Stimulated activated CD8-positive, alpha-beta memory T cell treated with anti-CD3 and anti-CD28 coated beads, Interleukin-15, amount 100 ng/mL, for 4 hours (primary cell): ENCODE results near the gene HEATR1.

Experiments
- DNase-seq, 2 donors: peaks; one replicate each; pipeline ENCODE4 v3.0.0-alpha.2; 2020; ENCODE audit warnings: low read depth in 2 of 2

Gene HEATR1

GRCh38 chr1:236543065-236543669 is 61.1 kb downstream of the HEATR1 start:
- no peak for DNase-seq

DNA sequence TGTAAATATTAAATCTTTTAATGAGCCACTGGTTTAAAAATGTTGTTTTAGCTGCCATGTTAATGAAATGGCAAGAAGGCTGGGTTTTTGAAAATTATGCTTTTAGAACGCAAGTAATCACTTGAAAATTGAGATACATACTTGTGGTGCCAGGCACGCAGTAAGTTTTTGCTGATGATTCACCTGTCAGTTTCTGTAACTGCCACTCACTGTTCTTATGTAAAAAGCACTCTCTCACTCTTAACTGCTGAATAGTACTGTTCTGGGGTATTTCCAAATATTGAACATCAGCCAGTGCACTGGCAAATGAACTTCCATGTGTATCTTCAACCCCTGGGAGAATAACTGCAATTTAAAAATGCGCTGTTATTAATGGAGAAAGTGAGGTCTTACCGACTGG is 62.6 kb downstream of the HEATR1 start:
- DNase-seq, result no peak

- no peak for DNase-seq
Measured at GRCh38 chr1:236540813-236541465, 63.4 kb downstream of the HEATR1 start.

DNA sequence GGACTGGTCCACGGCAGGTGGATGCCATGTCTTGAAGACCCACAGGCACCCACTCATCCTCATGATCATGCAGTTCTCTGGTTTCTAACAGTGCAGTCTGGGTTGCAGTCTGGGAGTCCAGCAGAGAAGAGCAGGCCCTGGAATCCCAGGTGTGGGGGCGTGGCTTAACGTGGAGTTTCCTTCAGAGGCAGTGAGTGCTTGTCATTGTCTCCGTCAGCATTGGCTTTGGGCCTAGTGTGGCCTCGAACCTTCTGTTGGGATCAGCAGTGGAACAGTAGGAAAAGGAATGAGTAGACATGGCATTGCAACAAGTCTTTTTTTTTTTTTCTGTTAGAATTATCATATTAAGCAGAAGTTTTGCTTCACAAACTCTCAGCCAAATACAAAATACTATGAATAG is 67.8 kb downstream of the HEATR1 start:
- DNase-seq, result no peak

GRCh38 chr1:236535662-236536161 is 68.6 kb downstream of the HEATR1 start:
- no peak for DNase-seq

GRCh38 chr1:236535190-236535589 is 69.1 kb downstream of the HEATR1 start:
- DNase-seq, result no peak

DNA sequence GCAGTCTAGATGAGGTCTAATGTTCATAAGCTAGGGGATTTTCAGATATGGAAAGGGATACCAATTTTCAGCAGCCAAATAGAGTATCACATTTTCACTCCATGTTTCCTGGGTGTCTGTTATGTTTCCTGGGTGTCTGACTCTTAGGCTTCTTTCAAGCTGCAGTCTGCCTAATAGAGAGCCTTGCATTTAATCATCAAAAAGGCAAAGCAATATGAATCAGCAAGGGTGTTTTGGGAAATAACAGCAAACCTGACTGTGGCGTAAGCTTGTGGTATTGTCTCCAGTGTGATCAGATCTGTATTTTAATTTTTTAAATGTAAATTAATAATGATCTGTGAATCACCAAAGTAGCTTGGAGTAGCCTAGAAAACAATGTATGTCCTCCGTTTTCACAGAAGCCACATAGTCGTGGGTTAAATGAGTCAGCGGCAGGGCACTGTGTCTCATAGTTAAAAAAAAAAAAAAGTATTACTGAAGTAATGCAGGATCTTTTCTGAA is 70.1 kb downstream of the HEATR1 start:
- peak; percentile 6 to 30 for DNase-seq

- DNase-seq, result no peak
Measured at GRCh38 chr1:236532850-236533249, 71.5 kb downstream of the HEATR1 start.

DNA sequence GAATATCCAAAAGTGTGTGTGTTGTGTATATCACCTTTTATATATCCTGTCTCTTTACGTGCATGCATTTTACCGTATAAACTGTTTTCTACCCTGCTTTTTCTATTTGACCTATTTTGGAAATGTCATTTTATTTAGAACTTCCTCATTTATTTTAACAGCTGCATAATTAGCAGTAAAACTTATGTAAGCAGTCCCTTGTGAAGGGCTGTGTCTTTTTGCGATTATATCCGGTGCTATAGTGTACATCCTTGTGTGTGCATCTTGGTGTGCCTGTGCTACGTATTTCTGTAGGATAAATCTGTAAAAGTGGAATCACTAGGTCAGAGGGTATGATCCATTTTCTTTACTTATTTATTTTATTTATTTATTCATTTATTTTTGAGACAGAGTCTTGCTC is 73.4 kb downstream of the HEATR1 start:
- no peak for DNase-seq

DNA sequence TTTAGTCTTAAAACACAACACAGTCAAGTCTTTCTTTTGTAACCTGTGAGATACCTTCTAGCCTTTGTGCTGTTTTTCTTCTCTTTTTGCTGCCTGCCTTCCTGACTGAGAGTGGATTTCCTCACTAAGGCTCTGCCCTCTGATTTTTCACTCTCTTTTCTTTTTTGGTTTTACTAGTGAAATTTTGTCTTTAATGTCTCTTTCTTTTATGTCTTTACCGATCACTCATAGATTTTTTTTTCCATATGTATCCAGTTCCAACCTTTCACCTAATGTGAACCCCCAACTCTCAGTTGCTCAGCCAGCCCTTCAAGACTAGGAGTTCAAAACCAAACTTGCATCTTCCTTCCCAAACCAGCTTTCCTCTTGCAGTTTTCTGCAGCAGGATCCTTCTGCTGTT is 74.0 kb downstream of the HEATR1 start:
- DNase-seq, result no peak

- DNase-seq, result no peak
Measured at GRCh38 chr1:236526079-236526478, 78.2 kb downstream of the HEATR1 start.

GRCh38 chr1:236524895-236525184 is 79.5 kb downstream of the HEATR1 start:
- DNase-seq, result no peak

GRCh38 chr1:236524142-236524894 is 80.0 kb downstream of the HEATR1 start:
- peak; percentile 22 to 39 for DNase-seq

- DNase-seq, result peak; percentile 74 to 77
Measured at GRCh38 chr1:236523704-236524141, 80.6 kb downstream of the HEATR1 start, which contains the start of gene LGALS8. Gene LGALS8 (plus strand): TSS chr1:236523982. CDS start chr1:236526071, 2,089 bp downstream.

GRCh38 chr1:236522937-236523703 is 81.2 kb downstream of the HEATR1 start:
- no peak for DNase-seq

- no peak for DNase-seq
Measured at GRCh38 chr1:236520445-236521005, 83.8 kb downstream of the HEATR1 start.

GRCh38 chr1:236518322-236518721 is 86.0 kb downstream of the HEATR1 start:
- no peak for DNase-seq

- DNase-seq, result no peak
Measured at GRCh38 chr1:236516929-236517704, 87.2 kb downstream of the HEATR1 start.

DNA sequence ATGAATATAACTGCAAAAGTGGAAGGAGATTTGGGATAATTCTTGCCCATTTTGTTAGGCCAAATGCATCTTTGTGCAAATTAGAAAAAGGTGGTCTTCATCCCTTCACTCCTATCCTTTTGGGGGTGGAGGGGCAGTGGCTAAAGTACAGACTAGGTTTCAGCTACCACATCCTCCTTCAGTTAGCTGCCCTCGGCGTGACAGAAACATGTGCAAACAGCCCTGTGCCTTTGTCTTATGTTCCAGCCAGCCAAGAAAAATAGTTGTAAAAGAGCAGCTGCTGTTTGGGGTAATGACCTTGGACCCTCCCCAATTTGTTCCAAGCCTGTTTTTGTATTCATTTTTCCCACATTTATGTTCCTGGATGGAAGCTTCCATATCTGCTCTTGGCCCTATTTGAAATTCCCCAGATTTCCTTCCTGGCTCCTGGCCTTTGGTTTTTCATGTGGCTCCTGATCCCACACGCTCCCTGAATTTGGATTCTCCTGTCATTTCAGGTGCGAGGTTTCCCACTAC is 88.8 kb downstream of the HEATR1 start:
- no peak for DNase-seq

DNA sequence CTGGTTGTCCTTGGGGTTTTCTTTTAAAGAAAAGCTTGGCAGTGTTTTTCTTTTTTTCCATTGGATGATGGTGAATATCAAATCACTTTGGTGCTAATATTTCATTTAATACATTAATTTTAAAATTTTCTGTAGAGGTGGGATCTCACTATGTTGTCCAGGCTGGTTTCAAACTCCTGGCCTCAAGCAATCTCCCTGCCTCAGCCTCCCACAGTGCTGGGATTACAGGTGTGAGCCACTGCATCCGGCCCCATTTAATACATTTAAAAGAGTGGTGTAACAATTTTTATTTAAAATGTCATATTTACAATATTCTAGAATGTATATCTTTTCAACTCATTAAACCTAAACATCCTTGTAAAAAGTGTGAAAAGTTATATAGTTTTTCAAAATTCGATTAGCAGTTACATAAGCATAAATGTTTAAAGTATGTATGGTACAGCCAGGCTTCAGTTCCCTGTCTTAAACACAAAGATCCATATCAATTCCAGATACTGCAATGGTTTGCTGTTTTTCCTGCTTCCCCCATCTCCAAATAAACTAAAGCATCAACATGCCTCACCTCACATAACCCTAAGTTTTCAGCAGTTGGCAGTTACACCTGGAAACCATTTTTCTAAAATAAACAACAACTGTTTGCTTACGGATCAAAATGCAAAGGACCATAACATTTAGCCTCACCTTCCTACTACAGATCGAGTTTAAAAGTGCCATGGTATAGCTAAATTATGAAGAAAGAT is 89.4 kb downstream of the HEATR1 start:
- no peak for DNase-seq
